Coronary artery (tissue), 2 donors: Measurements from ENCODE around the gene C4orf33.

ENCODE experiments used
- DNase-seq: peaks from one replicate; pipeline ENCODE4 v3.0.0-alpha.2; 2017; ENCODE audit warnings: low spot score
- H3K27ac ChIP-seq, 2 donors: fragments of 200-600 bp; sonication (generic); one replicate each; pipeline ENCODE4 v1.5.1; 2016 to 2019
- H3K4me3 ChIP-seq: fragments of 200-600 bp; sonication (generic); 2 replicates; pipeline ENCODE4 v1.5.1; 2016; ENCODE audit warnings: mild to moderate bottlenecking, moderate library complexity
- CTCF ChIP-seq: fragments of 200-600 bp; sonication (generic); IDR thresholded peaks from one replicate; pipeline ENCODE4 v1.5.1; 2019; ENCODE audit warnings: antibody characterized with exemption

Gene C4orf33

GRCh38 chr4:129163427-129163826 lies 67.5 kb downstream of the C4orf33 start:
- Histone ChIP-seq H3K27ac (no peak overlapping the region), H3K4me3 (no peak overlapping the region)
- TF ChIP-seq CTCF: no peak
- no peak for DNase-seq

- Histone ChIP-seq H3K27ac (no peak overlapping the region), H3K4me3 (no peak overlapping the region)
- DNase-seq: no peak
- TF ChIP-seq CTCF: no peak
Observed at GRCh38 chr4:129164243-129164642, 68.3 kb downstream of the C4orf33 start.
